A172 (cell line): ENCODE measurements around the gene CILP2. TPM values are rescaled to one million over a fixed set of nuclear protein-coding genes. Genes with fewer than 3 reads are reported as not detected.

ENCODE experiments used
- DNase-seq: peaks from one replicate; pipeline ENCODE4 v3.0.0-alpha.2; 2015; ENCODE audit warnings: low spot score
- total RNA-seq: library from RNA; depleted of rRNA; stranded (reverse); fragments of >200 nt; shearing (Covaris generic); gene quantifications from 2 replicates; pipeline ENCODE4 v1.2.3, GENCODE V29; 2014

Gene CILP2
- total RNA-seq, 1 experiment from 2014 or later = 0.02 TPM

DNA sequence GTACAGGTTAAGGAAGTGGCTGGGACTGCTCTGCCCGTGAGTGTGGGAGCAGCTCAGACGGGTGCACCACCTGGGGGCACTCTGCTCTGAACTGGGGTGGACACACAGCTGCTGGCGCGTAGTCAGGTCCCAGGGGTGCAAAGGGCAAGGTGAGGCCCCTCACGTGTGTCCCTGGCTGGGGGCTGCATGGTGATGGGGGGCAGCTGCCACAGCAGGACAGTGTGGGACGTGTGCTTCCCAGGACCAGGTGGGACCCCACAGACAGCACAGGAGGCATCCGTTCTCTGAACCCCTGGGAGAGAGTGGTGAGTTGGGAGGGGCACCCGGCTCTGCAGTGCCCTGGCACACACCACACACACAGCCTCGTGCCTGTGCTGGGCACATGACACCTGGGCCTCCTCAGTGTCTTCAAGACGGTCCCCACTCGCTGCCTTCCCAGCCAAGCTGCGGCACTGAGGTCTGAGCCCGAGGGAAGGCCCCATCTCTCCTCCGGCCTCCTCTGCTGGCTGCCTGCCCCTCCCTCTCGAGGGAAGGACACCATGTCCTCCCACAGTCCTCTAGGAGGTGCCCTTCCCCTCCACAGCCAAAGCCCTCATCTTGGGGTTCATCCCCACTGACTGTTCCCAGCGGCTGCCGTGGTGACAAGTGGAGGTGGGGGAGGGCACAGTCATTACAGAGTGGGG is 24.7 kb downstream of the CILP2 start:
- no peak for DNase-seq

GRCh38 chr19:19563348-19563848 is 25.3 kb downstream of the CILP2 start:
- DNase-seq = no peak

- DNase-seq = no peak
These were observed 28.2 kb downstream of the CILP2 start for GRCh38 chr19:19566306-19566705.

DNA sequence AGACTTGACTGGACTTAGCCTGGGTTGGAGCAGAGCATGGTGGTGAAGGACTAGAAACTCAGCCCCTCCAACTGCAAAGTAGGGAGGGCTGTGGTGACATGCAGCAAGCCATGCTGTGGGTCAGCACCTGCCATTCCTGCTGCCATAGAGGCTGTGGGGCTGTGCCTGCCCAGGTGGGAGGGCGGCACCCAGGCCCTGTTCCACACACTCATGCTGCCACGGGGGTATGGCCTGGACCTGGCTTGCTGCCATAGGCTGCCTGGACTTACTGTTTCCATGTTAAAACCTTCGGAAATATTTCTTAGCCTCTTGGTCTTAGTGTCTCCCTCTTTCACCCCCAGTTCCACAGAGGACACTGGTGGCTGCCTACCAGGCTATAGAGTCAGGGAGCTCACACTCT is 29.3 kb downstream of the CILP2 start:
- DNase-seq = no peak

GRCh38 chr19:19568802-19569756 is 31.0 kb downstream of the CILP2 start:
- DNase-seq = peak; percentile 45

DNA sequence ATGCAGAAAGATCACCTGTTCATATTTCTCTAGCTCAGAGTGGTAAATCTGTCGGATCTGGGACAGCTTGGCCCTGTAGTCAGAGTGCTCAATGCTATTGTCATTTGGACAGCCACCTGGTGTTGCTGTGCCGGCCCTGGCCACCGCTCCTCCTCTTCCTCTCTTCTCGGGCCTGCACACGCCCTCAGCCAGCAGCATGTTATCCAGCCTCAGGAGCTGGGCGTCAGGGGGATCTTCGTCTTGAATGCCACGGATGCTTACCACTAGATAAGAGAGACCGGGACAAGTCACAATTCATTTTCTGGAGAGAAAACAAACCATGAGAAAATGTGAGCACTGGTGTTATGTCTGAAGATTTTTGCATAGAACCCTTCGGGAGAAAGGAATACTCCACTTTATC is 32.5 kb downstream of the CILP2 start:
- DNase-seq = no peak

DNA sequence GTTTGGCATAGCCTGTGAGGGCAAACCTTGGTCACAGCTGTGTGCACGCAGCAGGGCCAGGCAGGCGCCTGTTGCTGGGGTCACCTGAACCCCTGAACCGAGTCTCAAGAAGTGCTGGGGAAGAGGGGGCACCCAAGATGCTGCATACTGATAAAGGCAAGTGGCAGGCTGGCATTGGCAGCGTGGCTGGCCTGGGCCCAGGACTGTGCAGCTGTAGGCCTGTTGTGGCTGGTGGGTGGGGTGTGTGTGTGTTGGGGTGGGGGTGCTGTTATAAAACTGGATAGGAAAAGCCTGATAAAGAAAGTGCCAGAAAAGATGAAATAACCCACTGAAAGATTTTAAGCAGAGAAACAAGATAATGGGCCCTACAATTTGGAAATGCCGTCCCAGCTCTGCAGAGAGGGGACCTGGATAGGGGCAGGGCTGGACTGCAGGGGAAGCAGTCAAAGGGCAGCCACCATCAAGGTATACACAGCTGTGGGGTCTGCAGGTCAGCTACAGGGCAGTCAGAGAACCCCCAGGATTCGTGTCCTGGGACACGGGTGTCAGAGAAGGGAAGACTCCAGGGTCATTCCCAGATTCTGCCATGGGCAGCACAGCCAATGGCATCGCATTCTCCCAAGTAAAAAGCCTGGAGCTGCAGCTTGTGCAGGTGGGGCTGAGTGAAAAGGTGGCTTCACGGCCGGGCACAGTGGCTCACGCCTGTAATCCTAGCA is 33.2 kb downstream of the CILP2 start:
- no peak for DNase-seq

- no peak for DNase-seq
These were observed 37.3 kb downstream of the CILP2 start for GRCh38 chr19:19575411-19575810.

GRCh38 chr19:19578252-19578651 is 40.2 kb downstream of the CILP2 start:
- no peak for DNase-seq

- DNase-seq = no peak
These were observed 41.7 kb downstream of the CILP2 start for GRCh38 chr19:19579533-19580361.

GRCh38 chr19:19580418-19580817 is 42.4 kb downstream of the CILP2 start:
- DNase-seq = no peak

DNA sequence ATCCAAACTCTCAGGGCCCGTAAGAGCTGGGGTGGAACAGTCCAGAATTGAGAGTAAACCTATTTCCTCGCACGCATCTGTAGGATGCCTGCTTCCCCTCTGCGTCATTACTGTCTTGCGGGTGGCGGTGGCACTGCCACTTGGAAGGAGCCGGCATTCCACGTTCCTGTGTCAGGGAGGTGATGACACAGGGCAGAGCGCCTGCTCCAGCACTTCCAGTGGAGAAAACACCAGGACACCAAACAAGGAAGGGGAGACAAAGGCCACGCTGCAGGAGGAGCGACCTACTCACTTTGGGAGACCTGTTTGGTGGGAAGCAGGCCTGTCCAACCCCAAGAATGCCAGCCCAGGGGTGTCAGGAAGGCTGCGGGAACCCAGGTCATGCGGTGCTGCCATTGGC is 43.3 kb downstream of the CILP2 start:
- DNase-seq = no peak

GRCh38 chr19:19582471-19582870 is 44.4 kb downstream of the CILP2 start:
- no peak for DNase-seq

DNA sequence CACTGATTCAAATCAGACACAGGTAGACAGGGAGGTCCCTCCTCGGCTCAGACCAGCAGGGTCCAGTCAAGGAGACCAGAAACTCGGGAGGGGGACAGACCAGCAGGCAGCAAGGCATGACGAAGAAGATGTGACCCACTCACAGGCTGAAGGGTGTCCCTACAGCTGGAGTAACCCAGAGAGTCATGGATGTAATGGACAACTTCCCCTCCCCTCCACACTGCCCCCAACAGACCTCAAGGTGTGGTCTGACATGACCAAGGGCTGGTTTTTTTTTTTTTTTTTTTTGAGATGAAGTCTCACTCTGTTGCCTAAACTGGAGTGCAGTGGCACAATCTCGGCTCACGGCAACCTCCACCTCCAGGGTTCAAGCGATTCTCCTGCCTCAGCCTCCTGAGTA is 46.3 kb downstream of the CILP2 start:
- no peak for DNase-seq

- DNase-seq = no peak
These were observed 49.7 kb downstream of the CILP2 start for GRCh38 chr19:19587771-19588170.

DNA sequence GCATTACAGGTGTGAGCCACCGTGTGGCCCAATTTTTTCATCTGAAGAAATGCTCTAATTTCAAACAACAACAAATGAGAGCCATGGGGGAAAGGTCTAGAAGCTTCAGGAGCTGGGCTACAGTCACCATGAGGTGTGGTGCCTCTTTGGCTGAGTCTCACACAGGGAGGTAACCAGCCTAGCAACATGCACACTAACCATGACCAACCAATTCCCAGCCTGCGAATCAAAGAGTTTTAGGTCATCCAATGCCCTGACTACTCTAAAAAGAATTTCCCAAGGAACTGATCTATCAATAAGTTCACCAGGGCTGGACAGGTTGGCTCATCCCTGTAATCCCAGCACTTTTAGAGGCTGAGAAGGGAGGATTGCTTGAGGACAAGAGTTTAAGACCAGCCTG is 50.5 kb downstream of the CILP2 start:
- DNase-seq = peak; percentile 28

DNA sequence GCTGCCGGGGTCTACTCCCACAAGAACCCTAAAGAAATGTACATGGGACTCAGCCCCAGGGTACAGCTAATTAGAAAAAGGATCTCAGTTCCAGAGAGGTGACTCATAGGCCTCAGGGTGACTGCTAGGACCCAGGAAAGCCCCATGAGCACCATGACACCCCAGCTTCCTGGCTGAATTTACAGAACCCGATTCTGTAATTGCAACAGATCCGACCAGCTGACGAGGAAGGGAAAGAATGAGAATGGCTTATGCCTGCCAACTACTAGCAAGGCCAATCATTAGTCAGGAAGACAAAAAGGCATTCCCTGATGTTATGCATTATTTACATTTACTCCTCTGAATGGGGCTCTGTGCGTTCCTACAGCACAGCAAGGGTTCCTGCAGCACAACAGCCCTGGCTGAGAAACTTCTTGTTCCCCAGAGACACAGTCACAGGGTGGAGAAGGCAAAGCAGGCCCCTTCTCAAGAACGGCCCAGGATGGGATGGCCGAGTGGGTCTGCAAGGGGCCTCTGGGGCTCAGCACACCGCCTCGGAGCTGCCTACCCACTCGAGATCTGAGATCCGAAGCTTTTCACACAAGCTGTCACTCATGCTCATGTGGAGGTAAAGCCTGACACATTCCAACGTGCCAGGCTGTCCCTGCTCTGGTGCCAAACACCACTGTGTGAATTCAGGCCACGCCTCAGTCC is 53.2 kb downstream of the CILP2 start:
- peak; percentile 98 for DNase-seq

DNA sequence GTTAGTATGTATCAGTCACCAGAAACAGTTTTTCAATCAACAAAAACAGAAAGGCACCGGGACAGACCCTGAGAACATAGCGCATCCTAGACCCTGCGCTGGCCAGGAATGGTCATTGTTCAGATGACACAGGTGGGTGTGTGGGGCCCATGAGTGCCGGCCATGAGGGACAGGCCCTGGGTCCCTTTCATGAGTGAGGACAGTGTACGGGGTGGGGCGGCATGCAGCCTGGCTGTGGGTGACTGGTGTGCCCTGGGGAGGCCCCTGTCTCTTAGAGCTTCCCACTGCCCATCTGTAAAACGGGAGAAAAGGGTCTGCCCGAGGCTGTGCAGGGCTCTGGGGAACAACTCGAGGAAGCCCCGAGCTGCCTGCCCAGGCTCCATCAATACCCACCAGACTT is 54.6 kb downstream of the CILP2 start:
- DNase-seq = no peak

- no peak for DNase-seq
These were observed 56.3 kb downstream of the CILP2 start for GRCh38 chr19:19594381-19594780.

DNA sequence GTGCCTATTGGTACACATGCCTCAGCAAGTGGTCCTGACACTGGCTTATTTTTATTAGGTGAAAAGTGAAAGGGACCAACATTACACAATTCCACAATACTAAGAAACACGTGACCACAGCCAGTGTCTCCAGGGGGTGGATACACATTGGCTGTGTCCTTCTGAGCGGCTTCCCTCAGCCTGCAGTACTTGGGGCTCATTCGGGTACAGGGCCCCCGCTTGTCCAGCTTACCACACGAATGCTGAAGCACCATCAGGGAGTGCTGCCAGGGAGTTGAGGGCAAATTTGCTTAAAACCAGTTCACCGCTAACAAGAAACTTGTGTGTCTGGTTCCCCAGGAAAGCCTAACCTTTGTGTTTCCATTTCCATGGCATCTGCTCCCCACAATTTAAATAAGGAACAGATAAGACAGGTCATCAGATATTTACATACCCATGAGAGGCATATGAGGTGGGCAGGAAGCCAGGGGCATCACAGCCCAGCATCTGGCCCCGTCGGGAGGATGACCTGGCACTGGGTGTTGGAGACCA is 57.2 kb downstream of the CILP2 start:
- DNase-seq = peak; percentile 47
